H1 (cell line): ENCODE measurements around the gene BHMT2. TPM values are rescaled to one million over a fixed set of nuclear protein-coding genes. Genes with fewer than 3 reads are reported as not detected.

ENCODE experiments used
- ZNF274 ChIP-seq: IDR thresholded peaks from 2 replicates; pipeline ENCODE4 v1.7.0; 2012; ENCODE audit warnings: low read length, borderline replicate concordance; ENCODE audit errors: extremely low read depth
- polyA plus RNA-seq, 7 experiments: library from polyadenylated mRNA; depleted of rRNA in 3 of 7; stranded (reverse) in 5 of 7; unstranded in 2 of 7; fragments of >200 nt in 5 of 7; fragments of 200-250 nt in 2 of 7; gene quantifications; 1 replicate in 5 of 7; 2 replicates in 1 of 7; 4 replicates in 1 of 7; pipeline versions ENCODE4 v1.2.1 to v1.2.3, GENCODE V29; 2011 to 2013; ENCODE audit warnings: missing spikeins in 2 of 7, mixed read lengths in 2 of 7
- total RNA-seq: library from RNA; stranded (reverse); fragmentation: NEBNext Ultra II Directional; extraction: Animal tissue kit (Norgen Biotek cat#: 25700); gene quantifications from 2 replicates; pipeline ENCODE4 v1.2.1, GENCODE V29; 2021

Gene BHMT2
- total and polyA plus RNA-seq, 2 of the 8 experiments (the other 6 are each of a cell fraction or from before 2014, with no cell fraction given), result 0.11 TPM; not detected in 1

DNA sequence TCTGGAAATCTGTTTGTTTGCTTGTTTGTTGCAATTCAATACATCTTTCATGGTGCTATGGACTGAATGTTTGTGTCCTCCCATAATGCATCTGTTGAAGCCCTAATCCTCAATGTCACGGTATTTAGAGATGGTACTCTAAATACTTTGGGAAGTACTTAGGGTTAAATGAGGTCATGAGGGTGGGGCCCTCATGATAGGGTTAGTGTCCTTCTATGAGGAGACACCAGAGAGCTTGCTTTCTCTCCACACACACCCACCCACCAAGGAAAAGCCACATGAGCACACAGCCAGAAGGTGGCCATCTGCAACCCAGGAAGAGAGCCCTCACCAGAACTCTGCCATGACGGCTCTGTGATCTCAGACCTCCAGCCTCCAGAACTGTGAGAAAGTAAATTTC is 32.8 kb upstream of the BHMT2 start (continued):
- TF ChIP-seq ZNF274, result no peak
